Keratinocyte (primary cell): ENCODE results near the gene OTOF. TPM values are rescaled to one million over a fixed set of nuclear protein-coding genes. Genes with fewer than 3 reads are reported as not detected.

ENCODE experiments used
- DNase-seq: peaks from one replicate; pipeline ENCODE4 v3.0.0-alpha.2; 2011; ENCODE audit warnings: low read depth, missing footprints, low spot score
- FAIRE-seq: peaks from 2 replicates; lab custom pipeline; 2011; peaks lifted over from hg19 to GRCh38; lab: Jason Lieb, UNC
- H2AFZ ChIP-seq: 2 replicates; pipeline ENCODE4 v1.6.0; 2012; ENCODE audit warnings: low read length, control low read depth, inconsistent platforms; ENCODE audit not compliant: control insufficient read depth
- H3K27ac ChIP-seq: 2 replicates; pipeline ENCODE4 v1.5.1; 2011; ENCODE audit warnings: low read length; ENCODE audit not compliant: control insufficient read depth, insufficient read depth
- H3K27me3 ChIP-seq: 3 replicates; pipeline ENCODE4 v1.6.0; 2011; ENCODE audit warnings: low read length; ENCODE audit not compliant: control insufficient read depth, insufficient read depth; ENCODE audit errors: extremely low read depth
- H3K36me3 ChIP-seq, 2 experiments: 2 replicates in 1 of 2; 3 replicates in 1 of 2; pipeline ENCODE4 v1.5.1; 2011; ENCODE audit warnings: low read length in 2 of 2, mild to moderate bottlenecking in 1 of 2; ENCODE audit not compliant: control insufficient read depth in 2 of 2, insufficient read depth in 2 of 2; ENCODE audit errors: extremely low read depth in 1 of 2
- H3K4me1 ChIP-seq: 3 replicates; pipeline ENCODE4 v1.5.1; 2011; ENCODE audit warnings: low read length; ENCODE audit not compliant: control insufficient read depth, insufficient read depth; ENCODE audit errors: extremely low read depth
- H3K4me2 ChIP-seq: 3 replicates; pipeline ENCODE4 v1.6.0; 2011; ENCODE audit warnings: low read depth, low read length; ENCODE audit not compliant: control insufficient read depth, insufficient read depth; ENCODE audit errors: extremely low read depth
- H3K4me3 ChIP-seq, 3 experiments: fragments of 200-600 bp in 1 of 3; sonication (generic) in 1 of 3; 2 replicates in 2 of 3; 3 replicates in 1 of 3; pipeline ENCODE4 v1.5.1; 2011 to 2016; ENCODE audit warnings: low read length in 3 of 3, mild to moderate bottlenecking in 3 of 3, control low read depth in 2 of 3, inconsistent platforms in 1 of 3, low read depth in 1 of 3, mixed read lengths in 1 of 3, mixed run types in 1 of 3, moderate library complexity in 1 of 3; ENCODE audit not compliant: control insufficient read depth in 2 of 3, insufficient read depth in 2 of 3; ENCODE audit errors: extremely low read depth in 1 of 3
- H3K79me2 ChIP-seq: 2 replicates; pipeline ENCODE4 v1.6.0; 2012; ENCODE audit warnings: low read length; ENCODE audit not compliant: control insufficient read depth, insufficient read depth
- H3K9ac ChIP-seq: 3 replicates; pipeline ENCODE4 v1.6.0; 2011; ENCODE audit warnings: low read length; ENCODE audit not compliant: control insufficient read depth, insufficient read depth; ENCODE audit errors: extremely low read depth
- H3K9me1 ChIP-seq: 3 replicates; pipeline ENCODE4 v1.6.0; 2011; ENCODE audit warnings: low read length; ENCODE audit not compliant: control insufficient read depth, insufficient read depth; ENCODE audit errors: extremely low read depth
- H3K9me3 ChIP-seq: 2 replicates; pipeline ENCODE4 v1.5.1; 2012; ENCODE audit warnings: low read depth, low read length; ENCODE audit not compliant: control insufficient read depth
- H4K20me1 ChIP-seq: 3 replicates; pipeline ENCODE4 v1.6.0; 2011; ENCODE audit warnings: low read length; ENCODE audit not compliant: control insufficient read depth, insufficient read depth; ENCODE audit errors: extremely low read depth
- EZH2 ChIP-seq: IDR thresholded peaks from one replicate; pipeline ENCODE4 v1.6.1; 2012; ENCODE audit warnings: inconsistent platforms, mild to moderate bottlenecking, low read length, moderate library complexity
- dilution Hi-C: fragments of 300-500 bp; cut with MboI; formaldehyde crosslinking; loops from one replicate; pipeline ENCODE4 v1.7.0; 2020; ENCODE audit warnings: low sequenced_read_pairs; ENCODE audit not compliant: extremely low pct_ligation_motif_present
- polyA plus RNA-seq, 5 experiments: library from polyadenylated mRNA; depleted of rRNA in 3 of 5; stranded (reverse) in 3 of 5; stranded (forward) in 1 of 5; unstranded in 1 of 5; fragments of >200 nt; gene quantifications; 1 replicate in 1 of 5; 2 replicates in 3 of 5; 3 replicates in 1 of 5; pipeline versions ENCODE4 v1.2.1 to v1.2.3, GENCODE V29; 2011 to 2012; ENCODE audit warnings: missing spikeins in 2 of 5, low read depth in 1 of 5, low replicate concordance in 1 of 5
- TF ChIP-seq, protein P1 (sequence below), 3 experiments: IDR thresholded peaks in 1 of 3; conservative IDR thresholded peaks in 1 of 3; optimal IDR thresholded peaks in 1 of 3; 2 replicates in 2 of 3; 3 replicates in 1 of 3; pipeline versions ENCODE3 to v1.5.1; 2011; ENCODE audit warnings: low read length in 3 of 3, mild to moderate bottlenecking in 3 of 3, moderate library complexity in 2 of 3, control low read depth in 1 of 3, inconsistent platforms in 1 of 3; ENCODE audit not compliant: insufficient read depth in 2 of 3; ENCODE audit errors: extremely low read depth in 1 of 3

Gene OTOF
- polyA plus RNA-seq, 1 donor (not counting 4 experiments of a cell fraction or from before 2014, with no cell fraction given) = not detected

DNA sequence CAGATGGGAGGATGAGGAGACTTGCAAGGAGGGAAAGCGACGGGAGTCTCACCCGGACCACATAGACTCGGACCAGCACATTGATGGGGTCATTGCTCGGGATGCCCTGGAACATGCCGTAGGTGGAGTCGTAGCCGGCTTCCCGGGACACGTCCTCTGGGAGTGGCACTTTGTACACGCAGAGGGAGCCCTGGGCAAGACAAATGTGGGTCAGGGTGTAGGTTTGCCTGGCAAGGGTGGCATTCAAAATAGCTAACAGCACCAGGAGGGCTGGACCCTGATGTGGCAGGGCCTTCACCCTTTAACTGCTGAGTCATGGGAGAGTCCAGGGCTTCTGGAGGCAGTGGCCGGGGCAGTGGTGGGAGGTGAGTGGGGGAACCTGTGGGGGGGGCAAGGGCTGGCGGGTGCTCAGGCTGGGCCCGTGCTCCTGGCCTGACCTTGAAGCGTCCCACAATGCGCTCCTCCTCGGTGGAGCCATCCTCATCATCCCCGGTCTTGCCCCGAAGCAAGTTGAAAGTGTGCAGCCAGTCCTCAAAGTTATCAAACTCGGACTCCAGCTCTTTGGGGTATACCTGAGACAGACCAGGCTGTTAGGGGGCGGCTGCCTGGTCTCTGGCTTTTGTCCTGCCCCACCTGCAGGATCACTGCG, 11.1 kb downstream of the OTOF start:
- FAIRE-seq = no peak
- dilution Hi-C loops = no loop called here
- Histone ChIP-seq H3K4me1 (no peaks in the 10 kb centered on the region), H3K79me2 (no peaks in the 10 kb centered on the region), H3K27me3 (no peaks in the 10 kb centered on the region), H2AFZ (no peak overlapping the region), H3K4me2 (no peak overlapping the region), H3K9ac (no peak overlapping the region), H3K9me3 (no peaks in the 10 kb centered on the region), H3K4me3 (no peak overlapping the region), H4K20me1 (no peaks in the 10 kb centered on the region), H3K27ac (no peak overlapping the region), H3K9me1 (no peaks in the 10 kb centered on the region), H3K36me3 (no peaks in the 10 kb centered on the region)
- DNase-seq = no peak
- TF ChIP-seq, protein P1, sequence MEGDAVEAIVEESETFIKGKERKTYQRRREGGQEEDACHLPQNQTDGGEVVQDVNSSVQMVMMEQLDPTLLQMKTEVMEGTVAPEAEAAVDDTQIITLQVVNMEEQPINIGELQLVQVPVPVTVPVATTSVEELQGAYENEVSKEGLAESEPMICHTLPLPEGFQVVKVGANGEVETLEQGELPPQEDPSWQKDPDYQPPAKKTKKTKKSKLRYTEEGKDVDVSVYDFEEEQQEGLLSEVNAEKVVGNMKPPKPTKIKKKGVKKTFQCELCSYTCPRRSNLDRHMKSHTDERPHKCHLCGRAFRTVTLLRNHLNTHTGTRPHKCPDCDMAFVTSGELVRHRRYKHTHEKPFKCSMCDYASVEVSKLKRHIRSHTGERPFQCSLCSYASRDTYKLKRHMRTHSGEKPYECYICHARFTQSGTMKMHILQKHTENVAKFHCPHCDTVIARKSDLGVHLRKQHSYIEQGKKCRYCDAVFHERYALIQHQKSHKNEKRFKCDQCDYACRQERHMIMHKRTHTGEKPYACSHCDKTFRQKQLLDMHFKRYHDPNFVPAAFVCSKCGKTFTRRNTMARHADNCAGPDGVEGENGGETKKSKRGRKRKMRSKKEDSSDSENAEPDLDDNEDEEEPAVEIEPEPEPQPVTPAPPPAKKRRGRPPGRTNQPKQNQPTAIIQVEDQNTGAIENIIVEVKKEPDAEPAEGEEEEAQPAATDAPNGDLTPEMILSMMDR (optimal IDR thresholded peaks at IDR 0.05 in 1 of 3, IDR thresholded peaks at IDR 0.05 in 1 of 3, conservative IDR thresholded peaks at IDR 0.05 in 1 of 3; ENCODE audit: extremely low read depth in 1 of 3, insufficient read depth in 2 of 3, low read length in 3 of 3) = no peak
- no peak for TF ChIP-seq EZH2

- Histone ChIP-seq H3K9me3 (no peaks in the 10 kb centered on the region), H3K79me2 (no peaks in the 10 kb centered on the region), H2AFZ (no peak overlapping the region), H3K36me3 (no peaks in the 10 kb centered on the region), H3K4me2 (no peak overlapping the region), H3K27me3 (no peaks in the 10 kb centered on the region), H3K9ac (no peak overlapping the region), H3K9me1 (no peaks in the 10 kb centered on the region), H3K27ac (no peak overlapping the region), H4K20me1 (no peaks in the 10 kb centered on the region), H3K4me3 (no peak overlapping the region), H3K4me1 (no peaks in the 10 kb centered on the region)
- dilution Hi-C loops = no loop called here
- FAIRE-seq (no peak), DNase-seq (no peak)
- TF ChIP-seq EZH2 = no peak
- TF ChIP-seq, protein P1 (optimal IDR thresholded peaks at IDR 0.05 in 1 of 3, IDR thresholded peaks at IDR 0.05 in 1 of 3, conservative IDR thresholded peaks at IDR 0.05 in 1 of 3; ENCODE audit: extremely low read depth in 1 of 3, insufficient read depth in 2 of 3, low read length in 3 of 3) = no peak
Observed at GRCh38 chr2:26465981-26466471, 11.9 kb downstream of the OTOF start.
